HepG2 (cell line): ENCODE results near the gene USB1. TPM values are rescaled to one million over a fixed set of nuclear protein-coding genes. Genes with fewer than 3 reads are reported as not detected.

Experiments
- CEBPB ChIP-seq: IDR thresholded peaks from 2 replicates; pipeline ENCODE4 v1.6.1; 2011; ENCODE audit warnings: low read depth, low read length, improper control_type of control experiment, borderline replicate concordance
- KDM1A ChIP-seq: IDR thresholded peaks from 2 replicates; pipeline ENCODE4 v1.6.1; 2016; ENCODE audit warnings: missing compliant biosample characterization
- KMT2B ChIP-seq: IDR thresholded peaks from 2 replicates; pipeline ENCODE4 v1.6.1; 2016; ENCODE audit warnings: missing genetic modification reagents, missing compliant biosample characterization
- NCOR1 ChIP-seq: fragments of 200-600 bp; sonication (generic); IDR thresholded peaks from 2 replicates; pipeline ENCODE4 v1.7.0; 2017; ENCODE audit warnings: antibody characterized with exemption, low read length, borderline replicate concordance
- POGZ ChIP-seq: sonication (generic); formaldehyde crosslinking; IDR thresholded peaks from 2 replicates; pipeline ENCODE4 v1.4.0; 2020; ENCODE audit warnings: mild to moderate bottlenecking, missing genetic modification reagents
- SIX4 ChIP-seq: sonication (generic); formaldehyde crosslinking; IDR thresholded peaks from 2 replicates; pipeline ENCODE4 v1.4.0; 2020; ENCODE audit warnings: missing genetic modification reagents
- TERF1 ChIP-seq: sonication (generic); formaldehyde crosslinking; IDR thresholded peaks from 2 replicates; pipeline ENCODE4 v1.8.0; 2022; ENCODE audit warnings: mild to moderate bottlenecking, missing genetic modification reagents, moderate library complexity
- ZC3H4 ChIP-seq: sonication (generic); formaldehyde crosslinking; IDR thresholded peaks from 2 replicates; pipeline ENCODE4 v1.4.0; 2020; ENCODE audit warnings: missing genetic modification reagents, borderline replicate concordance
- ZKSCAN5 ChIP-seq: sonication (generic); formaldehyde crosslinking; IDR thresholded peaks from 2 replicates; pipeline ENCODE4 v1.5.1; 2020; ENCODE audit warnings: mild to moderate bottlenecking, missing genetic modification reagents
- ZKSCAN8 ChIP-seq: IDR thresholded peaks from 2 replicates; pipeline ENCODE4 v1.6.1; 2016; ENCODE audit warnings: borderline replicate concordance, missing genetic modification reagents, missing compliant biosample characterization
- ZNF160 ChIP-seq: sonication (generic); formaldehyde crosslinking; IDR thresholded peaks from 2 replicates; pipeline ENCODE4 v1.8.0; 2022; ENCODE audit warnings: mild to moderate bottlenecking, inconsistent platforms, missing genetic modification reagents
- ZNF337 ChIP-seq: sonication (generic); formaldehyde crosslinking; IDR thresholded peaks from 2 replicates; pipeline ENCODE4 v1.5.1; 2020; ENCODE audit warnings: missing genetic modification reagents, low read depth, mild to moderate bottlenecking, borderline replicate concordance
- ZNF430 ChIP-seq: sonication (generic); formaldehyde crosslinking; IDR thresholded peaks from 2 replicates; pipeline ENCODE4 v1.9.0; 2021; ENCODE audit warnings: mild to moderate bottlenecking, missing genetic modification reagents
- ZNF629 ChIP-seq: sonication (generic); formaldehyde crosslinking; conservative IDR thresholded peaks from 2 replicates; pipeline ENCODE4 v1.5.0; 2020; ENCODE audit warnings: missing genetic modification reagents
- polyA plus RNA-seq, 8 experiments: library from polyadenylated mRNA; depleted of rRNA in 3 of 8; stranded (reverse) in 7 of 8; unstranded in 1 of 8; fragments of >200 nt; fragmentation: Illumina TruSeq in 4 of 8; extraction: Trizol in 4 of 8; gene quantifications; 2 replicates each; pipeline versions ENCODE4 v1.2.1 to v1.2.3, GENCODE V29; 2011 to 2016; ENCODE audit warnings: low read depth in 4 of 8, missing spikeins in 1 of 8, mixed read lengths in 1 of 8; ENCODE audit not compliant: insufficient read depth in 1 of 8
- total RNA-seq, 5 experiments: library from RNA; depleted of rRNA; stranded (reverse); fragments of >200 nt; fragmentation: Illumina TruSeq; extraction: Trizol; gene quantifications; 2 replicates each; pipeline ENCODE4 v1.2.3, GENCODE V29; 2016; ENCODE audit warnings: low read depth in 1 of 5
- TF ChIP-seq, protein P1 (sequence below): sonication (generic); formaldehyde crosslinking; IDR thresholded peaks from 2 replicates; pipeline ENCODE4 v1.4.0; 2020; ENCODE audit warnings: mild to moderate bottlenecking, missing genetic modification reagents
- TF ChIP-seq, protein P2 (sequence below): sonication (generic); formaldehyde crosslinking; conservative IDR thresholded peaks from 2 replicates; pipeline ENCODE4 v1.4.0; 2020; ENCODE audit warnings: missing genetic modification reagents

Gene USB1
- total and polyA plus RNA-seq, 2 of the 13 experiments (the other 11 are each of a cell fraction or from before 2014, with no cell fraction given): 16.7 to 65.4 TPM

DNA sequence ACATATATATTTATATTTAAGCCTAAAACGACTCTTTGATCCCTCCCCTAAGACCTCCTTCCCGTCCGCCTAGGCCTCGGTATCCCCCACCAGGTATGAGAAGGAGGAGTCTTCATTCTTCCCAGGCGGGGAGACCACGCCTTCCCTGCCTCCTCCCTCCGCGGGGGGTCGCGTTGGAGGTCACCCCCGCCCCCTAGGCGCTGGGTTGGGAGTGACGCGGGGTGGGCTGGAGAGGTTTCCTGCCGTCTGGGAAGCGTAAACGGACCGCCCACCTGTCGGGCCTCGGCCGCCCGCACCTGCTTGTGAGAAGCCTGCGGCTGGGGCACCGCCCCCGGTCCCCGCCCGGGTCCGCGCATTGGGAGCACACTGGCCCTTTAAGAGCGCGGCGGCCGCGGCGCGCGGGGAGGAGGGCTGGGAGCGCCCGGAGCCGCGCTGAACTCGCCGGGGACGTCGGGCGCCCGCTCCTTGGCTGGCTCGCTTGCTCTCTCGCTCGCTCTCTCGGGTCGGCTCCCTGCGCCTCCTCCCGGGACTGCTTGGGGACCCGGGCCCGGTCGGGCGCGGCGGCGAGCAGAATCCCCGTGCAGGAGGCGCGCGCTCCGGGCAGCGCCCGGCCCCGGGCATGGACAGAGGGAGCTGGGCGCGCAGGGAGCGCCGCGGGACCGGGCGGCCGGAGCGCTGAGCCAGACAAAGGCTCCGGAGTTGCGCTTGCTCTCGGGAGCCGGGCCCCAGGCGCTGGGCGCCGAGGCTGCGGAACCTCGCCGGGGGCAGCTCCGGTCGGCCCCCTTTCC, 24.3 kb downstream of the USB1 start, which contains the start of gene MMP15 (continued):
- TF ChIP-seq SIX4 (no peak), KDM1A (CRISPR knock-in tag) (peak; percentile 24; the same call in 1 of the 2 replicates), TERF1 (no peak), ZNF629 (CRISPR knock-in tag) (no peak), ZKSCAN8 (CRISPR knock-in tag) (0 out of 2 replicates have a peak, but pooled peaks have one; percentile 13), KMT2B (CRISPR knock-in tag) (no peak), ZC3H4 (CRISPR knock-in tag) (no peak), ZNF160 (no peak), NCOR1 (peak; percentile 46; the same call in 1 of the 2 replicates), ZNF430 (CRISPR knock-in tag) (peak; percentile 93; the same call in 1 of the 2 replicates), ZKSCAN5 (CRISPR knock-in tag) (no peak), POGZ (CRISPR knock-in tag) (peak; percentile 43; the same call in 1 of the 2 replicates), ZNF337 (CRISPR knock-in tag) (no peak), CEBPB (no peak)
- TF ChIP-seq, protein P1, sequence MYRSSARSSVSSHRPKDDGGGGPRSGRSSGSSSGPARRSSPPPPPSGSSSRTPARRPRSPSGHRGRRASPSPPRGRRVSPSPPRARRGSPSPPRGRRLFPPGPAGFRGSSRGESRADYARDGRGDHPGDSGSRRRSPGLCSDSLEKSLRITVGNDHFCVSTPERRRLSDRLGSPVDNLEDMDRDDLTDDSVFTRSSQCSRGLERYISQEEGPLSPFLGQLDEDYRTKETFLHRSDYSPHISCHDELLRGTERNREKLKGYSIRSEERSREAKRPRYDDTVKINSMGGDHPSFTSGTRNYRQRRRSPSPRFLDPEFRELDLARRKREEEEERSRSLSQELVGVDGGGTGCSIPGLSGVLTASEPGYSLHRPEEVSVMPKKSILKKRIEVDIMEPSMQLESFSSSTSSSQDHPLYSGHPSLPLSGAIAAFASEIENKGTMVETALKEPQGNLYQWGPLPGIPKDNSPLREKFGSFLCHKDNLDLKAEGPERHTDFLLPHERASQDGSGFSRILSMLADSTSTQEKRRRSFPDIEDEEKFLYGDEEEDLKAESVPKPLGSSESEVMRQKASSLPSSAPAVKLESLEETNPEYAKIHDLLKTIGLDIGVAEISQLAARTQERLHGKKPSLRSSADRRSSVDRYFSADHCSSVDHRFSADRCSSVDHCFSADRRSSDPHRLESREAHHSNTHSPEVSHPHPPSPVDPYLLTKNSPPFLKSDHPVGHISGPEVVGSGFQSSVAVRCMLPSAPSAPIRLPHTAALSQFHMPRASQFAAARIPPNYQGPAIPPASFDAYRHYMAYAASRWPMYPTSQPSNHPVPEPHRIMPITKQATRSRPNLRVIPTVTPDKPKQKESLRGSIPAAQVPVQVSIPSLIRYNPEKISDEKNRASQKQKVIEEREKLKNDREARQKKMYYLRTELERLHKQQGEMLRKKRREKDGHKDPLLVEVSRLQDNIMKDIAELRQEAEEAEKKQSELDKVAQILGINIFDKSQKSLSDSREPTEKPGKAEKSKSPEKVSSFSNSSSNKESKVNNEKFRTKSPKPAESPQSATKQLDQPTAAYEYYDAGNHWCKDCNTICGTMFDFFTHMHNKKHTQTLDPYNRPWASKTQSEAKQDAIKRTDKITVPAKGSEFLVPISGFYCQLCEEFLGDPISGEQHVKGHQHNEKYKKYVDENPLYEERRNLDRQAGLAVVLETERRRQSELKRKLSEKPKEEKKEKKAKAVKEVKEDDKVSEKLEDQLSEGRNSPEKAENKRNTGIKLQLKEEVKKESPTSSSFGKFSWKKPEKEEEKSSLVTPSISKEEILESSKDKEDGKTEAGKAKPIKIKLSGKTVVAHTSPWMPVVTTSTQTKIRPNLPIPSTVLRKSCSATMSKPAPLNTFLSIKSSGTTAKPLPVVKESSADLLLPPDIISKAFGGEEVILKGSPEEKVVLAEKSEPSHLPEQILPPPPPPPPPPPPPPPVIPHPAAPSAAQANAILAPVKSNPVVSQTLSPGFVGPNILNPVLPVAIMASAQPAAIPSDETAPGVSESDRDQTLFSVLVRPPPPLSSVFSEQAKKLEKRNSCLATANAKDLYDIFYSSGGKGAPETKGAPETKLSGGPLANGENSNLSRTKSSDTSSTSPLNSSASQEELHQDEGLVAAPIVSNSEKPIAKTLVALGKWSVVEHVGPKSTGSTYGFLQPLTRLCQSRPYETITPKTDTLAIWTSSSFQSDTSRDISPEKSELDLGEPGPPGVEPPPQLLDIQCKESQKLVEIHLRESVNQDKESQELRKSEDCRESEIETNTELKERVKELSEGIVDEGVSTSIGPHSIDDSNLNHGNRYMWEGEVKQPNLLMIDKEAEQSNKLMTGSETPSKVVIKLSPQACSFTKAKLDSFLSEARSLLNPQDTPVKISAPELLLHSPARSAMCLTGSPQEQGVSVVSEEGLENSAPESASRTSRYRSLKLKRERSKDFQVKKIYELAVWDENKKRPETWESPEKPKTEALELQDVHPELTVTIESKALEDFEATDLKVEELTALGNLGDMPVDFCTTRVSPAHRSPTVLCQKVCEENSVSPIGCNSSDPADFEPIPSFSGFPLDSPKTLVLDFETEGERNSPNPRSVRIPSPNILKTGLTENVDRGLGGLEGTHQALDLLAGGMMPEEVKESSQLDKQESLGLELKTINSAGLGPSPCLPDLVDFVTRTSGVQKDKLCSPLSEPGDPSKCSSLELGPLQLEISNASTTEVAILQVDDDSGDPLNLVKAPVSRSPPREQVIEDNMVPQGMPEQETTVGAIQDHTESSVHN (CRISPR knock-in tag): no peak
- TF ChIP-seq, protein P2, sequence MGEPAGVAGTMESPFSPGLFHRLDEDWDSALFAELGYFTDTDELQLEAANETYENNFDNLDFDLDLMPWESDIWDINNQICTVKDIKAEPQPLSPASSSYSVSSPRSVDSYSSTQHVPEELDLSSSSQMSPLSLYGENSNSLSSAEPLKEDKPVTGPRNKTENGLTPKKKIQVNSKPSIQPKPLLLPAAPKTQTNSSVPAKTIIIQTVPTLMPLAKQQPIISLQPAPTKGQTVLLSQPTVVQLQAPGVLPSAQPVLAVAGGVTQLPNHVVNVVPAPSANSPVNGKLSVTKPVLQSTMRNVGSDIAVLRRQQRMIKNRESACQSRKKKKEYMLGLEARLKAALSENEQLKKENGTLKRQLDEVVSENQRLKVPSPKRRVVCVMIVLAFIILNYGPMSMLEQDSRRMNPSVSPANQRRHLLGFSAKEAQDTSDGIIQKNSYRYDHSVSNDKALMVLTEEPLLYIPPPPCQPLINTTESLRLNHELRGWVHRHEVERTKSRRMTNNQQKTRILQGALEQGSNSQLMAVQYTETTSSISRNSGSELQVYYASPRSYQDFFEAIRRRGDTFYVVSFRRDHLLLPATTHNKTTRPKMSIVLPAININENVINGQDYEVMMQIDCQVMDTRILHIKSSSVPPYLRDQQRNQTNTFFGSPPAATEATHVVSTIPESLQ (CRISPR knock-in tag): no peak
